Panc1 (cell line): ENCODE data around the gene AKAP5. TPM values are rescaled to one million over a fixed set of nuclear protein-coding genes. Genes with fewer than 3 reads are reported as not detected.
A peak's percentile ranks its signal among the peaks of the same experiment; 100 is the strongest.

Experiments used
- ATAC-seq: fragments of 200-7000 bp; cut with Tn5 transposase; 2 replicates; pipeline ENCODE4 v1.9.1; 2020; ENCODE audit warnings: mild to moderate bottlenecking, moderate library complexity
- BruUV-seq: library from RNA; stranded (reverse); fragments of 400-500 nt; replicated peaks from 2 replicates; lab custom pipeline; 2021; lab: Mats Ljungman, UMichigan
- CTCF ChIA-PET: fragments of 300-600 bp; sonication (Branson Sonifier 250); formaldehyde crosslinking; loops from one replicate; lab custom pipeline; 2022; ENCODE audit warnings: antibody characterized with exemption; lab: Charles Lee
- POLR2A ChIA-PET: fragments of 300-600 bp; sonication (Branson Sonifier 250); formaldehyde crosslinking; loops from one replicate; lab custom pipeline; 2022; ENCODE audit warnings: antibody characterized with exemption; lab: Charles Lee
- DNase-seq: peaks from one replicate; pipeline ENCODE4 v3.0.0-alpha.2; 2010; ENCODE audit warnings: low read depth, low spot score
- H3K27ac ChIP-seq: 2 replicates; pipeline ENCODE4 v1.5.1; 2011; ENCODE audit warnings: mild to moderate bottlenecking, low read length, inconsistent platforms
- H3K27me3 ChIP-seq: fragments of 200-500 bp; sonication (Bioruptor generic); 2 replicates; pipeline ENCODE4 v1.6.0; 2014; ENCODE audit warnings: low read length, inconsistent platforms; ENCODE audit not compliant: control insufficient read depth, insufficient read depth
- H3K36me3 ChIP-seq: fragments of 200-500 bp; sonication (Bioruptor generic); 2 replicates; pipeline ENCODE4 v1.5.1; 2014; ENCODE audit warnings: inconsistent platforms, mild to moderate bottlenecking, low read length, moderate library complexity; ENCODE audit not compliant: control insufficient read depth, insufficient read depth
- H3K4me1 ChIP-seq: 2 replicates; pipeline ENCODE4 v1.5.1; 2011; ENCODE audit warnings: inconsistent platforms, mild to moderate bottlenecking, low read length, moderate library complexity; ENCODE audit not compliant: control insufficient read depth, insufficient read depth
- H3K4me3 ChIP-seq, 2 experiments: 2 replicates each; pipeline ENCODE4 v1.5.1; 2011 to 2012; ENCODE audit warnings: low read depth in 2 of 2, low read length in 2 of 2, mild to moderate bottlenecking in 2 of 2, inconsistent platforms in 1 of 2, moderate library complexity in 1 of 2
- H3K9me3 ChIP-seq: fragments of 200-500 bp; sonication (Bioruptor generic); 2 replicates; pipeline ENCODE4 v1.5.1; 2014; ENCODE audit warnings: low read depth, mild to moderate bottlenecking, inconsistent platforms, low read length, moderate library complexity; ENCODE audit not compliant: control insufficient read depth, insufficient read depth
- POLR2AphosphoS5 ChIP-seq: IDR thresholded peaks from 2 replicates; pipeline ENCODE4 v1.6.1; 2012; ENCODE audit warnings: mild to moderate bottlenecking, low read depth, low read length, moderate library complexity
- SIN3A ChIP-seq: IDR thresholded peaks from 2 replicates; pipeline ENCODE4 v1.6.1; 2012; ENCODE audit warnings: low read depth, mild to moderate bottlenecking, low read length, moderate library complexity, borderline replicate concordance; ENCODE audit not compliant: insufficient read depth
- TCF7L2 ChIP-seq: IDR thresholded peaks from 2 replicates; pipeline ENCODE4 v1.6.1; 2011; ENCODE audit warnings: mild to moderate bottlenecking, low read depth, low read length, inconsistent platforms
- in situ Hi-C: cut with HindIII; loops from 2 replicates; pipeline ENCODE4 v1.10.0; 2016; ENCODE audit warnings: low sequenced_read_pairs, low pct_unique_long_range_greater_than_20kb
- intact Hi-C: fragments of 100-400 bp; cut with micrococcal nuclease; formaldehyde crosslinking; loops from one replicate; pipeline ENCODE4 v1.10.0; 2022; ENCODE audit not compliant: unreplicated experiment
- total RNA-seq: library from RNA; stranded (reverse); gene quantifications from one replicate; pipeline ENCODE4 v1.2.1, GENCODE V29; 2021; ENCODE audit not compliant: unreplicated experiment
- TF ChIP-seq, protein P1 (sequence below): fragments of 450-650 bp; IDR thresholded peaks from 2 replicates; pipeline ENCODE4 v1.5.1; 2017; ENCODE audit warnings: mild to moderate bottlenecking
- TF ChIP-seq, protein P2 (sequence below), 2 experiments: IDR thresholded peaks; 2 replicates each; pipeline ENCODE4 v1.6.1; 2011 to 2012; ENCODE audit warnings: low read depth in 2 of 2, control low read depth in 1 of 2, low read length in 1 of 2, mild to moderate bottlenecking in 1 of 2, moderate library complexity in 1 of 2; ENCODE audit not compliant: insufficient read depth in 1 of 2

The AKAP5 gene
- total RNA-seq, 1 experiment from 2014 or later, result 0.64 TPM

GRCh38 chr14:64503434-64504309, 38.4 kb downstream of the AKAP5 start, which contains the start of gene ZBTB25:
TSS of gene ZBTB25 (minus strand) at chr14:64503838. CDS start at chr14:64490533, 13,305 bp downstream.
- Histone ChIP-seq H3K4me1 (peaks cover 34% of the 10 kb centered on the region), H3K27me3 (no peaks in the 10 kb centered on the region), H3K4me3 (peak within 1 kb of the TSS; percentile 83 to 94), H3K9me3 (no peaks in the 10 kb centered on the region), H3K27ac (peak within 1 kb of the TSS; percentile 94), H3K36me3 (peaks cover 9% of the 10 kb centered on the region; the same call in 1 of the 2 replicates)
- intact Hi-C loops, result no loop called here
- ATAC-seq (peak; percentile 83), DNase-seq (no peak)
- ChIA-PET CTCF (no interaction called here), POLR2A (interaction anchor here (0.6 to 0.7 kb wide), 3 partner anchors 15 to 193 kb away, joined by 5 to 14 read pairs (median 9); no protein-coding TSS in a partner anchor)
- in situ Hi-C loops, result no loop called here
- no TSS peak for BruUV-seq
- TF ChIP-seq, protein P1, sequence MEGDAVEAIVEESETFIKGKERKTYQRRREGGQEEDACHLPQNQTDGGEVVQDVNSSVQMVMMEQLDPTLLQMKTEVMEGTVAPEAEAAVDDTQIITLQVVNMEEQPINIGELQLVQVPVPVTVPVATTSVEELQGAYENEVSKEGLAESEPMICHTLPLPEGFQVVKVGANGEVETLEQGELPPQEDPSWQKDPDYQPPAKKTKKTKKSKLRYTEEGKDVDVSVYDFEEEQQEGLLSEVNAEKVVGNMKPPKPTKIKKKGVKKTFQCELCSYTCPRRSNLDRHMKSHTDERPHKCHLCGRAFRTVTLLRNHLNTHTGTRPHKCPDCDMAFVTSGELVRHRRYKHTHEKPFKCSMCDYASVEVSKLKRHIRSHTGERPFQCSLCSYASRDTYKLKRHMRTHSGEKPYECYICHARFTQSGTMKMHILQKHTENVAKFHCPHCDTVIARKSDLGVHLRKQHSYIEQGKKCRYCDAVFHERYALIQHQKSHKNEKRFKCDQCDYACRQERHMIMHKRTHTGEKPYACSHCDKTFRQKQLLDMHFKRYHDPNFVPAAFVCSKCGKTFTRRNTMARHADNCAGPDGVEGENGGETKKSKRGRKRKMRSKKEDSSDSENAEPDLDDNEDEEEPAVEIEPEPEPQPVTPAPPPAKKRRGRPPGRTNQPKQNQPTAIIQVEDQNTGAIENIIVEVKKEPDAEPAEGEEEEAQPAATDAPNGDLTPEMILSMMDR, result no peak
- TF ChIP-seq SIN3A (0 out of 2 replicates have a peak, but pooled peaks have one; percentile 47), TCF7L2 (no peak), POLR2AphosphoS5 (no peak; the same call in 1 of the 2 replicates)
- TF ChIP-seq, protein P2, sequence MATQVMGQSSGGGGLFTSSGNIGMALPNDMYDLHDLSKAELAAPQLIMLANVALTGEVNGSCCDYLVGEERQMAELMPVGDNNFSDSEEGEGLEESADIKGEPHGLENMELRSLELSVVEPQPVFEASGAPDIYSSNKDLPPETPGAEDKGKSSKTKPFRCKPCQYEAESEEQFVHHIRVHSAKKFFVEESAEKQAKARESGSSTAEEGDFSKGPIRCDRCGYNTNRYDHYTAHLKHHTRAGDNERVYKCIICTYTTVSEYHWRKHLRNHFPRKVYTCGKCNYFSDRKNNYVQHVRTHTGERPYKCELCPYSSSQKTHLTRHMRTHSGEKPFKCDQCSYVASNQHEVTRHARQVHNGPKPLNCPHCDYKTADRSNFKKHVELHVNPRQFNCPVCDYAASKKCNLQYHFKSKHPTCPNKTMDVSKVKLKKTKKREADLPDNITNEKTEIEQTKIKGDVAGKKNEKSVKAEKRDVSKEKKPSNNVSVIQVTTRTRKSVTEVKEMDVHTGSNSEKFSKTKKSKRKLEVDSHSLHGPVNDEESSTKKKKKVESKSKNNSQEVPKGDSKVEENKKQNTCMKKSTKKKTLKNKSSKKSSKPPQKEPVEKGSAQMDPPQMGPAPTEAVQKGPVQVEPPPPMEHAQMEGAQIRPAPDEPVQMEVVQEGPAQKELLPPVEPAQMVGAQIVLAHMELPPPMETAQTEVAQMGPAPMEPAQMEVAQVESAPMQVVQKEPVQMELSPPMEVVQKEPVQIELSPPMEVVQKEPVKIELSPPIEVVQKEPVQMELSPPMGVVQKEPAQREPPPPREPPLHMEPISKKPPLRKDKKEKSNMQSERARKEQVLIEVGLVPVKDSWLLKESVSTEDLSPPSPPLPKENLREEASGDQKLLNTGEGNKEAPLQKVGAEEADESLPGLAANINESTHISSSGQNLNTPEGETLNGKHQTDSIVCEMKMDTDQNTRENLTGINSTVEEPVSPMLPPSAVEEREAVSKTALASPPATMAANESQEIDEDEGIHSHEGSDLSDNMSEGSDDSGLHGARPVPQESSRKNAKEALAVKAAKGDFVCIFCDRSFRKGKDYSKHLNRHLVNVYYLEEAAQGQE (IDR thresholded peaks at IDR 0.05; ENCODE audit: insufficient read depth in 1 of 2, low read depth in 2 of 2, low read length in 1 of 2), result peak in 1 of 2 experiments; percentile 15; a peak in 1 of 4 replicates

- in situ Hi-C loops, result no loop called here
- Histone ChIP-seq H3K4me1 (peaks cover 41% of the 10 kb centered on the region), H3K27ac (peak within 1 kb of the TSS; percentile 91), H3K4me3 (peak within 1 kb of the TSS; percentile 83 to 94), H3K36me3 (peaks cover 9% of the 10 kb centered on the region; the same call in 1 of the 2 replicates), H3K27me3 (no peaks in the 10 kb centered on the region), H3K9me3 (no peaks in the 10 kb centered on the region)
- ChIA-PET POLR2A (interaction anchor here (0.6 to 0.7 kb wide), 3 partner anchors 61 to 325 kb away, joined by 4 to 6 read pairs (median 5); no protein-coding TSS in a partner anchor), CTCF (no interaction called here)
- no TSS peak for BruUV-seq
- intact Hi-C loops, result no loop called here
- TF ChIP-seq, protein P2 (IDR thresholded peaks at IDR 0.05; ENCODE audit: insufficient read depth in 1 of 2, low read depth in 2 of 2, low read length in 1 of 2), result peak in 1 of 2 experiments; percentile 15; a peak in 1 of 4 replicates
- TF ChIP-seq TCF7L2, result no peak
- 0 out of 2 replicates have a peak, but pooled peaks have one; percentile 68 for TF ChIP-seq SIN3A
- TF ChIP-seq, protein P1, result no peak
- peak; percentile 62 for TF ChIP-seq POLR2AphosphoS5
- DNase-seq, result no peak
- peak; percentile 80 for ATAC-seq
Observed at GRCh38 chr14:64504310-64504896, 39.1 kb downstream of the AKAP5 start, which contains the start of gene ZBTB1. TSS of gene ZBTB1 (plus strand) at chr14:64504770. CDS start at chr14:64521505, 16,735 bp downstream.
